HepG2 (cell line): ENCODE measurements around the gene F12. TPM values are rescaled to one million over a fixed set of nuclear protein-coding genes. Genes with fewer than 3 reads are reported as not detected.

Experiments
- BCL6 ChIP-seq: IDR thresholded peaks from 2 replicates; pipeline ENCODE4 v1.6.1; 2016; ENCODE audit warnings: missing genetic modification reagents, missing compliant biosample characterization
- CHD4 ChIP-seq: fragments of 200-600 bp; sonication (generic); IDR thresholded peaks from 2 replicates; pipeline ENCODE4 v1.7.0; 2017; ENCODE audit warnings: mild to moderate bottlenecking, low read length, borderline replicate concordance
- ELF1 ChIP-seq: sonication (generic); formaldehyde crosslinking; IDR thresholded peaks from 2 replicates; pipeline ENCODE4 v1.4.0; 2020; ENCODE audit warnings: missing genetic modification reagents
- GABPB1 ChIP-seq: IDR thresholded peaks from 2 replicates; pipeline ENCODE4 v1.6.1; 2016; ENCODE audit warnings: mild to moderate bottlenecking, missing genetic modification reagents, moderate library complexity, missing compliant biosample characterization
- HDAC1 ChIP-seq: sonication (generic); formaldehyde crosslinking; IDR thresholded peaks from 2 replicates; pipeline ENCODE4 v1.5.1; 2020; ENCODE audit warnings: mild to moderate bottlenecking, missing genetic modification reagents
- HNRNPL ChIP-seq: fragments of 200-400 bp; formaldehyde crosslinking; IDR thresholded peaks from 2 replicates; pipeline ENCODE4 v1.6.1; 2017; ENCODE audit warnings: mild to moderate bottlenecking, low read depth, low read length
- HOXA3 ChIP-seq: sonication (generic); formaldehyde crosslinking; IDR thresholded peaks from 2 replicates; pipeline ENCODE4 v1.5.0; 2020; ENCODE audit warnings: missing genetic modification reagents
- IKZF5 ChIP-seq: IDR thresholded peaks from 2 replicates; pipeline ENCODE4 v1.6.1; 2018; ENCODE audit warnings: missing genetic modification reagents, mild to moderate bottlenecking, missing compliant biosample characterization
- MED1 ChIP-seq: sonication (generic); formaldehyde crosslinking; IDR thresholded peaks from 2 replicates; pipeline ENCODE4 v1.4.0; 2020; ENCODE audit warnings: missing genetic modification reagents
- MEIS1 ChIP-seq: sonication (generic); formaldehyde crosslinking; IDR thresholded peaks from 2 replicates; pipeline ENCODE4 v1.9.0; 2021; ENCODE audit warnings: mild to moderate bottlenecking, missing genetic modification reagents, moderate library complexity, borderline replicate concordance
- MXI1 ChIP-seq: IDR thresholded peaks from 3 replicates; pipeline ENCODE4 v1.6.1; 2012; ENCODE audit warnings: low read depth, low read length, inconsistent platforms, borderline replicate concordance
- RARG ChIP-seq: sonication (generic); formaldehyde crosslinking; IDR thresholded peaks from 2 replicates; pipeline ENCODE4 v1.4.0; 2020; ENCODE audit warnings: low read depth, mild to moderate bottlenecking, missing genetic modification reagents
- RCOR2 ChIP-seq: IDR thresholded peaks from 2 replicates; pipeline ENCODE4 v1.6.1; 2016; ENCODE audit warnings: missing biosample characterization, missing genetic modification reagents
- SALL2 ChIP-seq: sonication (generic); formaldehyde crosslinking; IDR thresholded peaks from 2 replicates; pipeline ENCODE4 v1.8.1; 2023; ENCODE audit warnings: mild to moderate bottlenecking, missing genetic modification reagents, inconsistent platforms
- SMAD1 ChIP-seq: sonication (generic); formaldehyde crosslinking; IDR thresholded peaks from 2 replicates; pipeline ENCODE4 v1.4.0; 2020; ENCODE audit warnings: missing genetic modification reagents, low read depth, mild to moderate bottlenecking, borderline replicate concordance
- SOX5 ChIP-seq: IDR thresholded peaks from 2 replicates; pipeline ENCODE4 v1.6.1; 2016; ENCODE audit warnings: borderline replicate concordance
- STAG1 ChIP-seq: sonication (generic); formaldehyde crosslinking; IDR thresholded peaks from 2 replicates; pipeline ENCODE4 v1.4.0; 2020; ENCODE audit warnings: missing genetic modification reagents
- TFAP4 ChIP-seq: sonication (generic); IDR thresholded peaks from 2 replicates; pipeline ENCODE4 v1.6.1; 2016; ENCODE audit warnings: low read depth, borderline replicate concordance
- TGIF2 ChIP-seq: IDR thresholded peaks from 2 replicates; pipeline ENCODE4 v1.6.1; 2016; ENCODE audit warnings: control low read depth, missing compliant biosample characterization
- ZBTB4 ChIP-seq: sonication (generic); formaldehyde crosslinking; IDR thresholded peaks from 2 replicates; pipeline ENCODE4 v1.4.0; 2020; ENCODE audit warnings: missing genetic modification reagents, mild to moderate bottlenecking, borderline replicate concordance
- ZFY ChIP-seq: sonication (generic); formaldehyde crosslinking; IDR thresholded peaks from 2 replicates; pipeline ENCODE4 v1.4.0; 2020; ENCODE audit warnings: missing genetic modification reagents
- ZNF263 ChIP-seq: sonication (generic); formaldehyde crosslinking; IDR thresholded peaks from 2 replicates; pipeline ENCODE4 v1.4.0; 2020; ENCODE audit warnings: missing genetic modification reagents
- ZNF350 ChIP-seq: sonication (generic); formaldehyde crosslinking; IDR thresholded peaks from 2 replicates; pipeline ENCODE4 v1.4.0; 2020; ENCODE audit warnings: mild to moderate bottlenecking, low read depth, missing genetic modification reagents, borderline replicate concordance
- ZNF580 ChIP-seq: IDR thresholded peaks from 2 replicates; pipeline ENCODE4 v1.6.1; 2016; ENCODE audit warnings: low read depth, borderline replicate concordance
- polyA plus RNA-seq, 8 experiments: library from polyadenylated mRNA; depleted of rRNA in 3 of 8; stranded (reverse) in 7 of 8; unstranded in 1 of 8; fragments of >200 nt; fragmentation: Illumina TruSeq in 4 of 8; extraction: Trizol in 4 of 8; gene quantifications; 2 replicates each; pipeline versions ENCODE4 v1.2.1 to v1.2.3, GENCODE V29; 2011 to 2016; ENCODE audit warnings: low read depth in 4 of 8, missing spikeins in 1 of 8, mixed read lengths in 1 of 8; ENCODE audit not compliant: insufficient read depth in 1 of 8
- total RNA-seq, 5 experiments: library from RNA; depleted of rRNA; stranded (reverse); fragments of >200 nt; fragmentation: Illumina TruSeq; extraction: Trizol; gene quantifications; 2 replicates each; pipeline ENCODE4 v1.2.3, GENCODE V29; 2016; ENCODE audit warnings: low read depth in 1 of 5

F12 gene
- total and polyA plus RNA-seq, 2 of the 13 experiments (the other 11 are each of a cell fraction or from before 2014, with no cell fraction given) = 2.5 to 3.0 TPM

- no peak for TF ChIP-seq ZBTB4
- peak; percentile 39; the same call in 1 of the 2 replicates for TF ChIP-seq BCL6 (CRISPR knock-in tag)
- TF ChIP-seq ELF1 = no peak
- TF ChIP-seq HDAC1 (CRISPR knock-in tag) = peak; percentile 25; the same call in 1 of the 2 replicates
- peak; percentile 66 for TF ChIP-seq ZFY (CRISPR knock-in tag)
- TF ChIP-seq ZNF263 = peak; percentile 55; the same call in 1 of the 2 replicates
- 0 out of 2 replicates have a peak, but pooled peaks have one; percentile 32 for TF ChIP-seq IKZF5 (CRISPR knock-in tag)
- peak; percentile 34; the same call in 1 of the 2 replicates for TF ChIP-seq SOX5 (CRISPR knock-in tag)
- TF ChIP-seq CHD4 = peak; percentile 59; the same call in 1 of the 2 replicates
- TF ChIP-seq RCOR2 (CRISPR knock-in tag) = 0 out of 2 replicates have a peak, but pooled peaks have one; percentile 20
- TF ChIP-seq HOXA3 = peak; percentile 25; the same call in 1 of the 2 replicates
- TF ChIP-seq MXI1 = peak; percentile 85; the same call in 1 of the 3 replicates
- no peak for TF ChIP-seq RARG (CRISPR knock-in tag)
- TF ChIP-seq MEIS1 = no peak
- TF ChIP-seq MED1 (CRISPR knock-in tag) = peak; percentile 54; the same call in 1 of the 2 replicates
- TF ChIP-seq GABPB1 = 0 out of 2 replicates have a peak, but pooled peaks have one; percentile 23
- TF ChIP-seq TGIF2 = peak; percentile 67; the same call in 1 of the 2 replicates
- TF ChIP-seq HNRNPL = no peak
- peak; percentile 42; the same call in 1 of the 2 replicates for TF ChIP-seq TFAP4
- TF ChIP-seq SALL2 (CRISPR knock-in tag) = peak; percentile 27; the same call in 1 of the 2 replicates
- TF ChIP-seq ZNF580 (CRISPR knock-in tag) = peak; percentile 36; the same call in 1 of the 2 replicates
- TF ChIP-seq STAG1 (CRISPR knock-in tag) = peak; percentile 95
- TF ChIP-seq SMAD1 (CRISPR knock-in tag) = 0 out of 2 replicates have a peak, but pooled peaks have one; percentile 3
- TF ChIP-seq ZNF350 (CRISPR knock-in tag) = peak; percentile 46; the same call in 1 of the 2 replicates
Observed at GRCh38 chr5:177390363-177391300, 18.7 kb downstream of the F12 start (continued).
